Progenitor cell of endocrine pancreas (in vitro differentiated cells): Measurements from ENCODE around the gene ADCY5. TPM values are rescaled to one million over a fixed set of nuclear protein-coding genes. Genes with fewer than 3 reads are reported as not detected.

Source experiments
- DNase-seq: peaks from one replicate; pipeline ENCODE4 v3.0.0; 2021; ENCODE audit warnings: low spot score; ENCODE audit not compliant: unreplicated experiment
- H3K27ac Mint-ChIP-seq: 2 replicates; pipeline ENCODE4 v1.8.0; 2021; ENCODE audit warnings: mild to moderate bottlenecking, moderate library complexity, mixed read lengths
- H3K27me3 Mint-ChIP-seq: 2 replicates; pipeline ENCODE4 v1.8.0; 2021; ENCODE audit warnings: mixed read lengths
- H3K36me3 Mint-ChIP-seq: 2 replicates; pipeline ENCODE4 v1.8.0; 2022; ENCODE audit warnings: mixed read lengths; ENCODE audit not compliant: insufficient read depth
- H3K4me1 Mint-ChIP-seq: 2 replicates; pipeline ENCODE4 v1.8.0; 2021; ENCODE audit warnings: low read depth, mixed read lengths
- H3K4me3 Mint-ChIP-seq: 2 replicates; pipeline ENCODE4 v1.8.0; 2021; ENCODE audit warnings: low read depth, mild to moderate bottlenecking, moderate library complexity, mixed read lengths
- H3K9me3 Mint-ChIP-seq: 2 replicates; pipeline ENCODE4 v1.8.0; 2021; ENCODE audit warnings: low read depth, mixed read lengths
- CTCF ChIP-seq: fragments of 200-600 bp; sonication (generic); IDR thresholded peaks from one replicate; pipeline ENCODE4 v1.5.0; 2021; ENCODE audit warnings: antibody characterized with exemption, mild to moderate bottlenecking; ENCODE audit not compliant: unreplicated experiment
- total RNA-seq: library from RNA; stranded (reverse); gene quantifications from 2 replicates; pipeline ENCODE4 v1.2.1, GENCODE V29; 2021

The ADCY5 gene
- total RNA-seq, 1 donor from 2014 or later: 33.8 TPM

GRCh38 chr3:123236902-123237301 is 212.0 kb downstream of the ADCY5 start:
- TF ChIP-seq CTCF: no peak
- no peak for DNase-seq
- Mint-ChIP-seq H3K36me3 (peaks cover 27% of the 10 kb centered on the region), H3K27me3 (no peaks in the 10 kb centered on the region), H3K27ac (no peak overlapping the region), H3K4me3 (no peak overlapping the region), H3K4me1 (no peaks in the 10 kb centered on the region), H3K9me3 (peaks cover 5% of the 10 kb centered on the region)

Other genes with a start within 250 kb of the ADCY5 start
- 13.9 and 14.0 TPM in 2 replicates for gene SEC22A, start 247.1 kb downstream of the ADCY5 start, total RNA-seq
- 54.4 and 57.6 TPM in 2 replicates for gene HACD2, start 136.0 kb upstream of the ADCY5 start, total RNA-seq